K562 (cell line): ENCODE data around the gene CCR8. TPM values are rescaled to one million over a fixed set of nuclear protein-coding genes. Genes with fewer than 3 reads are reported as not detected.

ENCODE experiments used
- AFF4 ChIP-seq: sonication (generic); formaldehyde crosslinking; IDR thresholded peaks from 2 replicates; pipeline ENCODE4 v1.8.0; 2023; ENCODE audit warnings: mild to moderate bottlenecking, missing genetic modification reagents
- ARID2 ChIP-seq: fragments of 450-650 bp; IDR thresholded peaks from 2 replicates; pipeline ENCODE4 v1.6.1; 2017; ENCODE audit warnings: antibody characterized with exemption, mild to moderate bottlenecking
- BACH1 ChIP-seq: fragments of 200-800 bp; sonication (Bioruptor generic); IDR thresholded peaks from 2 replicates; pipeline ENCODE4 v1.6.1; 2016; ENCODE audit warnings: missing genetic modification characterization, missing compliant biosample characterization
- CBFB ChIP-seq: sonication (generic); formaldehyde crosslinking; IDR thresholded peaks from 2 replicates; pipeline ENCODE4 v1.4.0; 2020; ENCODE audit warnings: mild to moderate bottlenecking, missing genetic modification reagents
- CHD2 ChIP-seq: IDR thresholded peaks from 2 replicates; pipeline ENCODE4 v1.6.1; 2011; ENCODE audit warnings: low read depth, low read length
- CTBP1 ChIP-seq: fragments of 450-650 bp; IDR thresholded peaks from 2 replicates; pipeline ENCODE4 v1.6.1; 2016; ENCODE audit warnings: borderline replicate concordance
- DDX20 ChIP-seq: fragments of 450-650 bp; IDR thresholded peaks from 2 replicates; pipeline ENCODE4 v1.6.1; 2016; ENCODE audit warnings: missing genetic modification characterization, low read depth, mild to moderate bottlenecking, missing compliant biosample characterization, moderate library complexity
- ETV1 ChIP-seq: fragments of 450-650 bp; conservative IDR thresholded peaks from 2 replicates; pipeline ENCODE4 v1.6.1; 2016; ENCODE audit warnings: missing genetic modification characterization, control low read depth, low read depth, missing compliant biosample characterization
- HNRNPK ChIP-seq: fragments of 200-400 bp; formaldehyde crosslinking; IDR thresholded peaks from one replicate; pipeline ENCODE4 v1.6.1; 2018; ENCODE audit warnings: mild to moderate bottlenecking, low read depth, low read length; ENCODE audit not compliant: poor library complexity, severe bottlenecking
- KDM5B ChIP-seq: fragments of 200-600 bp; sonication (generic); IDR thresholded peaks from 2 replicates; pipeline ENCODE4 v1.6.1; 2012; ENCODE audit warnings: low read depth, mild to moderate bottlenecking, moderate library complexity, low read length, control low read depth, inconsistent platforms; ENCODE audit not compliant: insufficient replicate concordance
- MIER1 ChIP-seq: fragments of 450-650 bp; IDR thresholded peaks from 2 replicates; pipeline ENCODE4 v1.6.1; 2016; ENCODE audit warnings: antibody characterized with exemption, mild to moderate bottlenecking, low read depth
- NFXL1 ChIP-seq: fragments of 450-650 bp; formaldehyde crosslinking; IDR thresholded peaks from 2 replicates; pipeline ENCODE4 v1.4.0; 2021; ENCODE audit warnings: mild to moderate bottlenecking
- PHB2 ChIP-seq: fragments of 450-650 bp; IDR thresholded peaks from 2 replicates; pipeline ENCODE4 v1.6.1; 2017; ENCODE audit warnings: low read depth
- POLR2AphosphoS5 ChIP-seq: IDR thresholded peaks from 2 replicates; pipeline ENCODE4 v1.6.1; 2011; ENCODE audit warnings: mild to moderate bottlenecking, low read depth, low read length, moderate library complexity; ENCODE audit not compliant: control insufficient read depth, insufficient read depth
- POLR2B ChIP-seq: fragments of 450-650 bp; IDR thresholded peaks from 2 replicates; pipeline ENCODE4 v1.6.1; 2018; ENCODE audit warnings: low read depth; ENCODE audit not compliant: partially characterized antibody
- RNF2 ChIP-seq: sonication (generic); IDR thresholded peaks from 2 replicates; pipeline ENCODE4 v1.6.1; 2016
- SETDB1 ChIP-seq: IDR thresholded peaks from one replicate; pipeline ENCODE4 v1.6.1; 2012; ENCODE audit warnings: low read length, control low read depth, inconsistent platforms
- SP2 ChIP-seq: IDR thresholded peaks from 2 replicates; pipeline ENCODE4 v1.6.1; 2011; ENCODE audit warnings: mild to moderate bottlenecking, low read depth, low read length, moderate library complexity; ENCODE audit not compliant: poor library complexity, severe bottlenecking; ENCODE audit errors: extremely low read depth
- TEAD1 ChIP-seq, 2 experiments: fragments of 450-650 bp in 1 of 2; sonication (generic) in 1 of 2; formaldehyde crosslinking; IDR thresholded peaks; 2 replicates each; pipeline versions ENCODE4 v1.4.0 to v1.8.0; 2020 to 2022; ENCODE audit warnings: mild to moderate bottlenecking in 2 of 2, missing genetic modification reagents in 1 of 2
- TEAD2 ChIP-seq: fragments of 450-650 bp; IDR thresholded peaks from 2 replicates; pipeline ENCODE4 v1.6.1; 2016; ENCODE audit warnings: missing genetic modification characterization, control low read depth, missing compliant biosample characterization
- THAP12 ChIP-seq: fragments of 250-450 bp; sonication (Bioruptor Pico); IDR thresholded peaks from 2 replicates; pipeline ENCODE4 v1.9.0; 2021; ENCODE audit warnings: mild to moderate bottlenecking, inconsistent platforms
- USF2 ChIP-seq: sonication (generic); formaldehyde crosslinking; IDR thresholded peaks from 2 replicates; pipeline ENCODE4 v1.5.0; 2020; ENCODE audit warnings: missing genetic modification reagents
- ZNF165 ChIP-seq: fragments of 250-450 bp; sonication (Bioruptor Pico); IDR thresholded peaks from 2 replicates; pipeline ENCODE4 v1.4.0; 2020; ENCODE audit warnings: borderline replicate concordance
- ZNF507 ChIP-seq: conservative IDR thresholded peaks from 2 replicates; pipeline ENCODE4 v1.6.1; 2017; ENCODE audit warnings: missing genetic modification characterization, missing compliant biosample characterization
- ZNF764 ChIP-seq: fragments of 250-450 bp; sonication (Bioruptor Pico); IDR thresholded peaks from 2 replicates; pipeline ENCODE4 v1.4.0; 2020; ENCODE audit warnings: low read depth, mild to moderate bottlenecking, moderate library complexity
- polyA plus RNA-seq, 8 experiments: library from polyadenylated mRNA; depleted of rRNA in 4 of 8; stranded (reverse) in 5 of 8; unstranded in 3 of 8; fragments of >200 nt; fragmentation: Nextera tagmentation in 2 of 8; fragmentation: Illumina TruSeq in 1 of 8; extraction: Ambion mirVana in 2 of 8; extraction: Trizol in 1 of 8; gene quantifications; 2 replicates each; pipeline versions ENCODE4 v1.2.1 to v1.2.3, GENCODE V29; 2011 to 2014; ENCODE audit warnings: inconsistent platforms in 1 of 8, missing spikeins in 1 of 8
- total RNA-seq, 7 experiments: library from RNA; depleted of rRNA in 6 of 7; stranded (reverse); fragments of >200 nt in 6 of 7; fragmentation: Illumina TruSeq in 2 of 7; extraction: Trizol in 2 of 7; gene quantifications; 2 replicates each; pipeline versions ENCODE4 v1.2.1 to v1.2.3, GENCODE V29; 2011 to 2021; ENCODE audit warnings: low replicate concordance in 1 of 7

CCR8 gene
- total and polyA plus RNA-seq, 9 of the 15 experiments (the other 6 are each of a cell fraction or from before 2014, with no cell fraction given), result not detected

DNA sequence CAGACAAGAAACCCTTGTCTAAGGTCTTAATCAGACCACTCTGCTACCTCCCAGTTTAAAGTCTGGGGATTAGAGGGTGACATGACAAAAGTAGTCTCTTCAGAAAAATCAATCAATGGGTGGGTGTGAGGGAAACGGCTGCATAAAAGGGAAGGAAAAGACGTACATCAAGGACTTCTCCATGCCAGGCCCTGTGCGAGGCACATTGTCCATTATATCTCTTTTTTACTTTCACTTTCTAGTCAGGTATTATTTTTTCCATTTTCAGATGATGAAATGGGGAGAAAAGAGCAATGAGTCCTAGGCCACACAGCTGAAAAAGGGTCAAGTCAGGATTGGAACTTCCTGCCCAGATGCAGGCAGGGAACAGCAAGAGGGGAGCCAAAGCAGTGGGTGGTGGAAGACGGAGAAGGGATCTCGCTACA lies 45.0 kb upstream of the CCR8 start (continued):
- no peak for TF ChIP-seq TEAD2 (tag)
- TF ChIP-seq DDX20 (tag), result peak; percentile 49
- TF ChIP-seq TEAD1 (CRISPR knock-in tag; IDR thresholded peaks at IDR 0.05), result no peak
- peak; percentile 83 for TF ChIP-seq BACH1 (tag)
- peak; percentile 11; the same call in 1 of the 2 replicates for TF ChIP-seq NFXL1 (CRISPR knock-in tag)
- TF ChIP-seq SP2, result no peak
- no peak for TF ChIP-seq USF2
- peak; percentile 67 for TF ChIP-seq CTBP1
- no peak for TF ChIP-seq AFF4 (CRISPR knock-in tag)
- TF ChIP-seq CBFB (CRISPR knock-in tag), result no peak
- peak; percentile 83 for TF ChIP-seq ETV1
- no peak for TF ChIP-seq RNF2
- 0 out of 2 replicates have a peak, but pooled peaks have one; percentile 37 for TF ChIP-seq ZNF165 (CRISPR knock-in tag)
- TF ChIP-seq CHD2, result no peak
- TF ChIP-seq POLR2B, result no peak
- no peak for TF ChIP-seq POLR2AphosphoS5
- no peak for TF ChIP-seq ZNF764
- TF ChIP-seq KDM5B, result no peak
- TF ChIP-seq MIER1, result no peak
- no peak for TF ChIP-seq ARID2
- TF ChIP-seq SETDB1, result no peak
- TF ChIP-seq THAP12, result no peak
- TF ChIP-seq ZNF507 (tag), result no peak
- no peak for TF ChIP-seq HNRNPK
- no peak for TF ChIP-seq PHB2
